Endometrial microvascular endothelial cells (primary cell): Measurements from ENCODE around the gene OR1L8. TPM values are rescaled to one million over a fixed set of nuclear protein-coding genes. Genes with fewer than 3 reads are reported as not detected.
"Not testable (repeated sequence)": the region's sequence is repeated elsewhere in the genome, so short reads cannot be mapped to it uniquely, and the experiment has no call there.

Experiments
- in situ Hi-C: cut with HindIII; loops from 2 replicates; pipeline ENCODE4 v1.10.0; 2017; ENCODE audit warnings: low sequenced_read_pairs, low pct_unique_long_range_greater_than_20kb; ENCODE audit errors: inconsistent ontology term
- total RNA-seq: library from RNA; depleted of rRNA; stranded (reverse); fragments of >200 nt; gene quantifications from one replicate; pipeline ENCODE4 v1.2.3, GENCODE V29; 2015; ENCODE audit errors: inconsistent ontology term

The OR1L8 gene
- not detected for total RNA-seq

- in situ Hi-C loops, result not testable (repeated sequence)
Measured at GRCh38 chr9:122583284-122583683, at the start of gene OR1L8. Gene OR1L8, minus strand, starts transcription at chr9:122583384. Its CDS starts 14,907 bp downstream, at chr9:122568477.

DNA sequence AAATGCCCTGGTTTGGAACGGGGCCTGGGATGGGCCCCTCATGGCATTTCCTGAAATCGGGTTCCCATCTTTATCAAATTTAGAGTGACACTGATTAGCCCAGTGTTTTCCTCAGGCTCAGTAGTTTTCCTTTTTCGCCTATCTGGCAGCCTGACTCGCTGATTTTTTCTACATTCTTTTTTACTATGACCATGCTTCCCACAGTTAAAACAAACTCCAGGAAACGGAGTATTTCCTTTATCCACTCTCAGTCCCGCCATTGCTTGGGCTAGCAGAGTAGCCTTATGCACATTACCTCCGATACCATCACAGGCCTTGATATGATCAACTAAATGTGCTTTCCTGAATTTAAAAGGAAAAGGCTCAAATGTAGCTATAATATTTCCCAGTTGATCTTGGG lies 36.8 kb upstream of the OR1L8 start:
- in situ Hi-C loops, result no loop called here

- in situ Hi-C loops, result no loop called here
Measured at GRCh38 chr9:122614362-122614761, 31.2 kb upstream of the OR1L8 start, which contains the start of gene OR1Q1. Gene OR1Q1, plus strand, starts transcription at chr9:122614738. Its CDS starts 0 bp downstream, at chr9:122614738.

DNA sequence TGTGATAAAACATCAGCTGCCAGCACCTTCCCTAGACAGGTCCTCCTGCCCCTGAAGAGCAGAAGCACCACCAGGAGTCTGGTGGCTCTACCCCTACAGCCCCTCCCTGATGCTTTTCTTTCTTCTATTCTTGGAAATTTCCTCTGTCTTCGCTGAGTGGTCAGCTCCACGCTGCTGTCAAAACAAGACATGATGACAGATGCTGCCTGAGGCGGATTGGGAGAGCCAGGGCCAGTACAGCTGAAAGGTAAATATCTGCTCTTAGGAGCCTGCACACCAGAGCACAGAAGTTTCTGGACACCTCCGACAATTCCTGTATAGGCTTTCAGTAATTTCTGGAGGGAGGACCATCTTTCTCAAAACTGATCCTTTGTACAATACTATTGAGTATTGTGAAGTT lies 26.6 kb upstream of the OR1L8 start:
- in situ Hi-C loops, result no loop called here

- in situ Hi-C loops, result no loop called here
Measured at GRCh38 chr9:122606587-122606986, 23.4 kb upstream of the OR1L8 start.

DNA sequence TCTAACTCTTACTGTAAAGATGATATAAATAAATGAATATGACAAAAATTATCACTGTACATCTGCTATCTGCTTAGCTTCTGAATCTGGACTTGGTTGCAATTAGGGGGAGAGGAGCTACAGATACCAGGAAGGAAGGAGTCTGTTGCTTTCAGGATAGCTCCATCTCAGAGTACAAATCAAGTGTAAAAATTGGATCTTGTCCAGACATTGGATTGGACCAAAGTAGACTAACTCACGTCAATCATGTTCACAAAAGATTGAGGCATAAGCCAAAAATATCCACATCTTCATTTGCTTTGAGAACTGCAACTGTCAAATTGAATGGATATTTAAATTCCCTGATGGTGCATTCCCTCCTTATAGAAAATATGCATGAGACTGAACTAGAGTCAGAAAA lies 22.5 kb upstream of the OR1L8 start:
- in situ Hi-C loops, result no loop called here

DNA sequence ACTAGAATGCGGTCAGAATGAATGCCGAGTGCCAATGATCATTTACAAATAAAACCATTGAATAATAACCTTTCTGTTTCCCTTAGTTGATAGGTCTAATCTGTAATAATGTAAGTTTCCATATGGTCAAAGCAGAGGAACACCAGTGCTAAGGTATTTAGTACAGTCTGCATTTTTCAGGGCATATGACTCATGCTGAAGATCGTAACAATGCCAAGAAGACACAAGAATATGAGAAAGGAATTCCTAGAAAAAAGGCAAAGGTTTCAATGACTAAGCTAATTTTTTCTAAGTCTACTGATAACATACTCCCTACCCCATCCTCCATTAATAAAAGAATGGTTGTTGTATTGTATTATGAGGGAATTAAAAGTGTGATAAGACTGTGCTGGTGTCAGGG lies 2.8 kb downstream of the OR1L8 start:
- in situ Hi-C loops, result no loop called here

- in situ Hi-C loops, result no loop called here
Measured at GRCh38 chr9:122579874-122580273, 3.3 kb downstream of the OR1L8 start.

- in situ Hi-C loops, result no loop called here
Measured at GRCh38 chr9:122572456-122572855, 10.7 kb downstream of the OR1L8 start.

GRCh38 chr9:122567901-122568300 lies 15.3 kb downstream of the OR1L8 start:
- in situ Hi-C loops, result no loop called here

- in situ Hi-C loops, result no loop called here
Measured at GRCh38 chr9:122562134-122562760, 20.9 kb downstream of the OR1L8 start.

- in situ Hi-C loops, result no loop called here
Measured at GRCh38 chr9:122561446-122561845, 21.7 kb downstream of the OR1L8 start.

DNA sequence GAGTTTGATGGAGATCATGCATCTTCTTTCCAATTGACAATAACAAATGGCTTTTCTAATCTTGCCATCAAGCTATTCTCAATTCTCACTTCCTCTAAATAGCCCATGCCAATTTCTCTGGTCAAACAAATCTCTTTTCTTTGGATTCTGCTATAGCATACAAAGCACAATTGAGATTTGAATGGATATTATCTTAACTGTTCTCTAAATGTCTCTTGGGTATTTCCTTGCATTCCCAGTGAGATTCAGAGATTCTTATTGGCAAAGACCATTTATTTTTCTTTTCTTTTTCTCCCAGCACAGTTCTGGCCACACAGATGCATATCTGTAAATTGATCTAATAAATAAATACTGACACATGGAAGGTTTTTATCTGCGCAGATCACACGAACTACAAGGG lies 30.4 kb downstream of the OR1L8 start, which contains the start of gene OR1N2:
Gene OR1N2 (plus strand): TSS at position 301 of the 400 bp plus-strand sequence. CDS start 100 bp downstream, outside the sequence.
- in situ Hi-C loops, result no loop called here

- in situ Hi-C loops, result no loop called here
Measured at GRCh38 chr9:122551371-122551770, 31.8 kb downstream of the OR1L8 start.

DNA sequence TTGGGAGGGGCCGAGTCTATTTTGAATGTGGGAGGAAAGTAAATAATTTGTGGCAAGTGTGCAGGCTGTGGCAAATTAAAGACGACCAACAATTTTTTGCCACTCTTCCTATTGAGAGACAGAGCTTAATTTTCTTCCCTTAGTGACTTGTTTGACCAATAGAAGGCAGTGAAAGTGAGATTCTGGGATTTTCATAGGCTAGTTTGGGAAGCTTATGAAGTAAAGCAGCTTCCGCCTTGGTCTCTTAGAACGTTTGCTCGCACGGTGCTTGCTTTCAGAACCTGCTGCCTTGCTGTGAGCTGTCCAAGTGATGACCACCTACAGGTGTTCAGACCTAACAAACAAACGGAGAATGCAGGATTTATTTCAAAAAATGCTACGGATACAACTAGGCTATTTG lies 37.0 kb downstream of the OR1L8 start:
- in situ Hi-C loops, result no loop called here

- in situ Hi-C loops, result no loop called here
Measured at GRCh38 chr9:122538757-122539156, 44.4 kb downstream of the OR1L8 start.

GRCh38 chr9:122537066-122537465 lies 46.1 kb downstream of the OR1L8 start:
- in situ Hi-C loops, result not testable (repeated sequence)

DNA sequence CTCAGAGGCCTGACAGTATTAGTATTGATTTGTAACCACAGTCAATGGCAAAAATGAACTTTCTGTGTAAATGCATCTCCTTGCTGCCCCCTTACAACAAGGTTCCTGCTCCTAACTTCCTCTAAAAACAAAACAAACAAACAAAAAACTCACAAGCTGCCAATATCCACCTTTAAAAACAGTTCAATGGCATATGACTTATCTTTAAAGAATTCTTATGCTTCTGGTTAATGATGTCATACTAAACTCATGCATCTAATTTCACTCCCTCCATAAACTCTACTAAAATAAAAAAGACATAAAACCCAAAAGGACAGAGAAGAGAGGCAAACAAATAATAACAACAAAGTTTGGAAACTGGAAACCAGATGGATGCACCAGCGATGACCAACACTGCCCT lies 47.0 kb downstream of the OR1L8 start:
- in situ Hi-C loops, result no loop called here

GRCh38 chr9:122531157-122531556 lies 52.0 kb downstream of the OR1L8 start:
- in situ Hi-C loops, result not testable (repeated sequence)

DNA sequence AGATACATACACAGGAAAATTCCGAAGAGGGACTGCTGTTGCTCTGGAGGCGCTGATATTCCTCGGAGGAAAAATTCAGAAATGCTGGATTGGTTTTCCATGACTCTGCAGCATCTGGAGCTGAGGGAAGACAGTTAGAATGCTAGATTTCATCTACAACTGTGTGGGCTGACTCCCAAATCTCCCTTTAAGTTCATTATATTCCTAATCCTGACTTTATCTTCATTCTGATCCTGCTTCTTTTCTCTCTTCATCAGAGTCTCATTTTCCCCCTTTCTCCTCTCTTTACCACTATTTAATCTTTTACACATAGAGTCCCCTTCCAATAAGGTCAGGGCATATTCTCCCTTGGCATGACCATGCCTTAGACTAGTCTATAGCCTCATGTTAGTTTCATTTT lies 56.0 kb downstream of the OR1L8 start, which contains the start of gene OR1N1:
Gene OR1N1 (minus strand): TSS at position 101 of the 400 bp plus-strand sequence. CDS start 0 bp downstream, at position 101.
- in situ Hi-C loops, result no loop called here

DNA sequence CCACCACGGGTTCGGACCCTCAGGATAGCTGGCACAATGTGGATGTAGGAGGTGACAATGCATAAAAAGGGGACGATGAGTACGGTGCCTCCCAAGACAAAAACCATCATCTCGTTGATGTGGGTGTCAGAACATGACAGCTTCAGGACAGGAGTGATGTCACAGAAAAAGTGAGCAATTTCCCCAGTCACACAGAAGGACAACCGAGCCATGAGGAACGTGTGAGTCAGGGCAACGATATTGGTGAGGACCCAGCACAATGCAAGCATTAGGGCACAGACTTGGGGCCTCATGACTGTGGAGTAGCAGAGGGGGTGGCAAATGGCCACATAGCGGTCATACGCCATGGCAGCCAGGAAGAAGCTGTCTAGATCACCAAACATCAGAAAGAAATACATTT lies 56.6 kb downstream of the OR1L8 start:
- in situ Hi-C loops, result no loop called here
